IMR-90 (cell line): ENCODE data around the gene ATPAF2. TPM values are rescaled to one million over a fixed set of nuclear protein-coding genes. Genes with fewer than 3 reads are reported as not detected.

Experiments
- CTCF ChIP-seq: conservative IDR thresholded peaks from 2 replicates; pipeline ENCODE4 v1.5.1; 2012; ENCODE audit warnings: mild to moderate bottlenecking, low read depth, low read length, improper control_type of control experiment
- SMC3 ChIP-seq: fragments of 150-350 bp; IDR thresholded peaks from 2 replicates; pipeline ENCODE4 v1.6.1; 2016; ENCODE audit warnings: low read depth, mild to moderate bottlenecking, antibody characterized with exemption, low read length, moderate library complexity
- polyA plus RNA-seq, 3 experiments: library from polyadenylated mRNA; depleted of rRNA; stranded (reverse); fragments of >200 nt; gene quantifications; 2 replicates each; pipeline ENCODE4 v1.2.3, GENCODE V29; 2012; ENCODE audit warnings: low replicate concordance in 1 of 3
- total RNA-seq: library from RNA; depleted of rRNA; stranded (reverse); fragments of >200 nt; gene quantifications from 2 replicates; pipeline ENCODE4 v1.2.3, GENCODE V29; 2012

The ATPAF2 gene
- total and polyA plus RNA-seq, 2 of the 4 experiments (the other 2 are of a cell fraction) = 19.5 to 27.6 TPM

- TF ChIP-seq CTCF = no peak
- no peak for TF ChIP-seq SMC3
Measured at GRCh38 chr17:17972126-17972951, 66.6 kb downstream of the ATPAF2 start, which contains the start of the genes DRC3 and TOM1L2 (continued).
